H9 (cell line): ENCODE results near the gene USP28. TPM values are rescaled to one million over a fixed set of nuclear protein-coding genes. Genes with fewer than 3 reads are reported as not detected.
A peak's percentile ranks its signal among the peaks of the same experiment; 100 is the strongest.

Experiments used
- DNase-seq: peaks from one replicate; pipeline ENCODE4 v3.0.0-alpha.2; 2017
- H2AFZ ChIP-seq: one replicate; pipeline ENCODE4 v1.6.1; 2013; ENCODE audit warnings: mild to moderate bottlenecking, low read length, control low read depth, moderate library complexity
- H2AK5ac ChIP-seq: 2 replicates; pipeline ENCODE4 v1.6.1; 2013; ENCODE audit warnings: low read length, control low read depth, mixed read lengths; ENCODE audit not compliant: insufficient read length
- H2BK120ac ChIP-seq: one replicate; pipeline ENCODE4 v1.6.1; 2013; ENCODE audit warnings: low read depth, mild to moderate bottlenecking, low read length, control low read depth, inconsistent platforms; ENCODE audit not compliant: poor library complexity, severe bottlenecking
- H2BK12ac ChIP-seq: 2 replicates; pipeline ENCODE4 v1.6.1; 2013; ENCODE audit warnings: low read length, control low read depth, mixed read lengths, low read depth; ENCODE audit not compliant: insufficient read length
- H2BK15ac ChIP-seq: 2 replicates; pipeline ENCODE4 v1.6.1; 2013; ENCODE audit warnings: low read depth, low read length, control low read depth
- H2BK20ac ChIP-seq: one replicate; pipeline ENCODE4 v1.6.1; 2013; ENCODE audit warnings: low read depth, mild to moderate bottlenecking, low read length, control low read depth, inconsistent platforms; ENCODE audit not compliant: poor library complexity, severe bottlenecking
- H2BK5ac ChIP-seq: 2 replicates; pipeline ENCODE4 v1.6.1; 2013; ENCODE audit warnings: low read length, control low read depth, mixed read lengths; ENCODE audit not compliant: insufficient read length
- H3K14ac ChIP-seq: 2 replicates; pipeline ENCODE4 v1.6.1; 2013; ENCODE audit warnings: low read length, control low read depth; ENCODE audit not compliant: insufficient read depth
- H3K18ac ChIP-seq: 2 replicates; pipeline ENCODE4 v1.6.1; 2013; ENCODE audit warnings: low read depth, mild to moderate bottlenecking, mixed read lengths, low read length, control low read depth; ENCODE audit not compliant: insufficient read length
- H3K23ac ChIP-seq: 2 replicates; pipeline ENCODE4 v1.6.1; 2013; ENCODE audit warnings: low read length, control low read depth, mixed read lengths, low read depth; ENCODE audit not compliant: insufficient read length
- H3K23me2 ChIP-seq: 2 replicates; pipeline ENCODE4 v1.6.1; 2013; ENCODE audit warnings: low read depth, mild to moderate bottlenecking, mixed read lengths, low read length, control low read depth; ENCODE audit not compliant: insufficient read length, poor library complexity, severe bottlenecking
- H3K27ac ChIP-seq: 2 replicates; pipeline ENCODE4 v1.5.1; 2013; ENCODE audit warnings: low read length, control low read depth, mixed read lengths, low read depth; ENCODE audit not compliant: insufficient read length
- H3K27me3 ChIP-seq: 2 replicates; pipeline ENCODE4 v1.6.1; 2013; ENCODE audit warnings: low read length, control low read depth, inconsistent platforms; ENCODE audit not compliant: insufficient read depth
- H3K4ac ChIP-seq: 2 replicates; pipeline ENCODE4 v1.6.1; 2013; ENCODE audit warnings: low read depth, mild to moderate bottlenecking, control low read depth, inconsistent platforms, low read length, moderate library complexity
- H3K4me1 ChIP-seq: 2 replicates; pipeline ENCODE4 v1.6.1; 2013; ENCODE audit warnings: low read length, control low read depth, inconsistent platforms; ENCODE audit not compliant: insufficient read depth
- H3K4me2 ChIP-seq: 2 replicates; pipeline ENCODE4 v1.6.1; 2013; ENCODE audit warnings: low read length, control low read depth, mixed read lengths; ENCODE audit not compliant: insufficient read length, insufficient read depth
- H3K56ac ChIP-seq: 2 replicates; pipeline ENCODE4 v1.6.1; 2013; ENCODE audit warnings: low read depth, mild to moderate bottlenecking, mixed read lengths, low read length, control low read depth; ENCODE audit not compliant: insufficient read length
- H3K79me1 ChIP-seq: 2 replicates; pipeline ENCODE4 v1.6.1; 2013; ENCODE audit warnings: low read depth, mild to moderate bottlenecking, moderate library complexity, low read length, control low read depth, inconsistent platforms; ENCODE audit not compliant: insufficient read depth, poor library complexity, severe bottlenecking
- H3K79me2 ChIP-seq: 2 replicates; pipeline ENCODE4 v1.6.1; 2013; ENCODE audit warnings: low read length, control low read depth, inconsistent platforms; ENCODE audit not compliant: insufficient read depth
- H3K9ac ChIP-seq: 2 replicates; pipeline ENCODE4 v1.6.1; 2013; ENCODE audit warnings: low read length, control low read depth, mixed read lengths; ENCODE audit not compliant: insufficient read length; ENCODE audit errors: extremely low read depth
- H3K9me3 ChIP-seq: one replicate; pipeline ENCODE4 v1.6.1; 2013; ENCODE audit warnings: low read depth, low read length, inconsistent platforms; ENCODE audit not compliant: control insufficient read depth
- H3T11ph ChIP-seq: one replicate; pipeline ENCODE4 v1.6.1; 2013; ENCODE audit warnings: mild to moderate bottlenecking, low read length, control low read depth, inconsistent platforms
- H4K20me1 ChIP-seq: one replicate; pipeline ENCODE4 v1.6.1; 2013; ENCODE audit not compliant: control insufficient read depth, insufficient read length, insufficient read depth
- H4K5ac ChIP-seq: 2 replicates; pipeline ENCODE4 v1.6.1; 2013; ENCODE audit warnings: low read depth, mild to moderate bottlenecking, mixed read lengths, low read length, control low read depth; ENCODE audit not compliant: insufficient read length
- H4K8ac ChIP-seq: replicated peaks from 2 replicates; pipeline ENCODE4 v1.6.1; 2013; ENCODE audit warnings: low read length, control low read depth, mixed read lengths, low read depth; ENCODE audit not compliant: insufficient read length
- H4K91ac ChIP-seq: 2 replicates; pipeline ENCODE4 v1.6.1; 2013; ENCODE audit warnings: low read depth, mild to moderate bottlenecking, moderate library complexity, mixed read lengths, low read length, control low read depth; ENCODE audit not compliant: insufficient read length
- H3K27ac Mint-ChIP-seq, 3 experiments: 2 replicates in 2 of 3; 3 replicates in 1 of 3; pipeline ENCODE4 v1.8.0; 2020 to 2021; ENCODE audit warnings: mixed read lengths in 3 of 3, mild to moderate bottlenecking in 1 of 3, moderate library complexity in 1 of 3
- H3K27me3 Mint-ChIP-seq: 2 replicates; pipeline ENCODE4 v1.8.0; 2021; ENCODE audit warnings: low read depth, mild to moderate bottlenecking, moderate library complexity, mixed read lengths
- H3K36me3 Mint-ChIP-seq, 3 experiments: 2 replicates in 2 of 3; 3 replicates in 1 of 3; pipeline ENCODE4 v1.8.0; 2020 to 2021; ENCODE audit warnings: low read depth in 3 of 3, mixed read lengths in 3 of 3; ENCODE audit not compliant: insufficient read depth in 1 of 3
- H3K4me1 Mint-ChIP-seq, 2 experiments: 2 replicates each; pipeline ENCODE4 v1.8.0; 2020; ENCODE audit warnings: mixed read lengths in 2 of 2
- H3K4me3 Mint-ChIP-seq, 2 experiments: 2 replicates in 1 of 2; 3 replicates in 1 of 2; pipeline ENCODE4 v1.8.0; 2020 to 2021; ENCODE audit warnings: mild to moderate bottlenecking in 2 of 2, mixed read lengths in 2 of 2, moderate library complexity in 1 of 2
- H3K9me3 Mint-ChIP-seq, 2 experiments: 2 replicates in 1 of 2; 3 replicates in 1 of 2; pipeline ENCODE4 v1.8.0; 2020; ENCODE audit warnings: mild to moderate bottlenecking in 2 of 2, mixed read lengths in 2 of 2, moderate library complexity in 1 of 2
- whole genome bisulfite sequencing: extraction: QIAGEN DNeasy Blood & Tissue Kit; methylation state at CpG from one replicate; pipeline ENCODE4 v1.1.7; 2013; ENCODE audit warnings: missing lambda C conversion rate, low lambda C conversion rate, mixed read lengths; ENCODE audit not compliant: insufficient read length; ENCODE audit errors: extremely low coverage; 5-methylcytosine and 5-hydroxymethylcytosine counted together
- total RNA-seq: library from RNA; stranded (reverse); gene quantifications from 2 replicates; pipeline ENCODE4 v1.2.1, GENCODE V29; 2021
- TF ChIP-seq, protein P1 (sequence below): fragments of 200-600 bp; sonication (generic); conservative IDR thresholded peaks from 3 replicates; pipeline ENCODE4 v1.8.0; 2021; ENCODE audit warnings: antibody characterized with exemption, mild to moderate bottlenecking

The USP28 gene
- total RNA-seq, 1 experiment from 2014 or later = 107 TPM

DNA sequence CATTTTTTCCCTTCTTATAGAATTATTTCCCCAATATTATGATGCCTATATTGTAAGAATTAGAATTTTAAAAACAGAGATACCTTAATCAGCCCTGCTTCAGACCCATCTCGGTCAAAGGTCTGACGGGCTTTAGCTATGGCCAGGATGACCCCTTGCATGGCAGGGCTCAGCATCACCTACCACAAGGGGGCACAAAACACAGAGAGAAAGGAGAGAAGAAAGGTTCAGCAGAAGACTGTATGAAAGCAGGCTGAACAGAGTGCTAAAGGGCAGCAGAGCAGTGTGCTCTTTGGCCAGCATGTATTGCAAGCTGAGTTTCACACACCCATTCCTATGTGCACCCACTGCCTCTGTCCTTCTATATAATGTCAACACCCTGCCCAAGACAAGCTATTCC is 69.0 kb downstream of the USP28 start:
- no CpG with 5 or more reads among the region's 2 CpGs for WGBS
- Histone ChIP-seq H3K23me2 (no peaks in the 10 kb centered on the region), H4K5ac (no peak overlapping the region), H3K4me1 (no peaks in the 10 kb centered on the region), H2BK120ac (no peak overlapping the region), H3K9me3 (no peaks in the 10 kb centered on the region), H3K14ac (no peak overlapping the region), H2AK5ac (no peak overlapping the region), H3K27me3 (no peaks in the 10 kb centered on the region), H3K9ac (no peak overlapping the region), H3K18ac (no peak overlapping the region), H3K23ac (no peak overlapping the region), H3K56ac (no peak overlapping the region), H3K4me2 (no peak overlapping the region), H3K79me1 (no peaks in the 10 kb centered on the region), H3K27ac (no peak overlapping the region), H2BK15ac (no peak overlapping the region), H4K91ac (no peak overlapping the region), H3K79me2 (no peaks in the 10 kb centered on the region), H2BK5ac (no peak overlapping the region), H2BK12ac (no peak overlapping the region), H4K20me1 (no peaks in the 10 kb centered on the region), H2AFZ (no peak overlapping the region), H3T11ph (no peak overlapping the region), H2BK20ac (no peak overlapping the region), H3K4ac (no peak overlapping the region), H4K8ac (no peak overlapping the region)
- DNase-seq = peak; percentile 68
- no peaks in the 10 kb centered on the region for H3K27me3 Mint-ChIP-seq
- TF ChIP-seq, protein P1, sequence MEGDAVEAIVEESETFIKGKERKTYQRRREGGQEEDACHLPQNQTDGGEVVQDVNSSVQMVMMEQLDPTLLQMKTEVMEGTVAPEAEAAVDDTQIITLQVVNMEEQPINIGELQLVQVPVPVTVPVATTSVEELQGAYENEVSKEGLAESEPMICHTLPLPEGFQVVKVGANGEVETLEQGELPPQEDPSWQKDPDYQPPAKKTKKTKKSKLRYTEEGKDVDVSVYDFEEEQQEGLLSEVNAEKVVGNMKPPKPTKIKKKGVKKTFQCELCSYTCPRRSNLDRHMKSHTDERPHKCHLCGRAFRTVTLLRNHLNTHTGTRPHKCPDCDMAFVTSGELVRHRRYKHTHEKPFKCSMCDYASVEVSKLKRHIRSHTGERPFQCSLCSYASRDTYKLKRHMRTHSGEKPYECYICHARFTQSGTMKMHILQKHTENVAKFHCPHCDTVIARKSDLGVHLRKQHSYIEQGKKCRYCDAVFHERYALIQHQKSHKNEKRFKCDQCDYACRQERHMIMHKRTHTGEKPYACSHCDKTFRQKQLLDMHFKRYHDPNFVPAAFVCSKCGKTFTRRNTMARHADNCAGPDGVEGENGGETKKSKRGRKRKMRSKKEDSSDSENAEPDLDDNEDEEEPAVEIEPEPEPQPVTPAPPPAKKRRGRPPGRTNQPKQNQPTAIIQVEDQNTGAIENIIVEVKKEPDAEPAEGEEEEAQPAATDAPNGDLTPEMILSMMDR = peak; percentile 82
- H3K9me3 Mint-ChIP-seq = no peaks in the 10 kb centered on the region
- no peaks in the 10 kb centered on the region for H3K4me1 Mint-ChIP-seq
- no peak overlapping the region for H3K27ac Mint-ChIP-seq
- no peak overlapping the region; a peak in 1 of 5 replicates for H3K4me3 Mint-ChIP-seq
- peaks cover 44 to 95% (median 74%) of the 10 kb centered on the region in 3 experiments; a peak in 6 of 7 replicates for H3K36me3 Mint-ChIP-seq
